T follicular helper cell (primary cell): ENCODE results near the gene CACNB3.
A peak's percentile ranks its signal among the peaks of the same experiment; 100 is the strongest.
"Not testable (repeated sequence)": the region's sequence is repeated elsewhere in the genome, so short reads cannot be mapped to it uniquely, and the experiment has no call there.

Source experiments
- DNase-seq: peaks from one replicate; pipeline ENCODE4 v3.0.0-alpha.2; 2020; ENCODE audit warnings: low read depth

The CACNB3 gene

GRCh38 chr12:48854932-48855331, 36.6 kb downstream of the CACNB3 start:
- DNase-seq = not testable (repeated sequence)

GRCh38 chr12:48856379-48856778, 38.1 kb downstream of the CACNB3 start:
- no peak for DNase-seq

GRCh38 chr12:48857278-48857994, 39.1 kb downstream of the CACNB3 start:
- no peak for DNase-seq

GRCh38 chr12:48858043-48858442, 39.7 kb downstream of the CACNB3 start:
- DNase-seq = no peak

GRCh38 chr12:48859607-48860006, 41.3 kb downstream of the CACNB3 start:
- DNase-seq = no peak

GRCh38 chr12:48860236-48860635, 41.9 kb downstream of the CACNB3 start:
- DNase-seq = not testable (repeated sequence)

- DNase-seq = no peak
Measured at GRCh38 chr12:48861111-48861510, 42.8 kb downstream of the CACNB3 start.

- no peak for DNase-seq
Measured at GRCh38 chr12:48862760-48863159, 44.5 kb downstream of the CACNB3 start.

GRCh38 chr12:48863291-48863690, 45.0 kb downstream of the CACNB3 start:
- no peak for DNase-seq

GRCh38 chr12:48865281-48866051, 47.2 kb downstream of the CACNB3 start, which contains the start of gene RND1:
Gene RND1, minus strand, starts transcription at chr12:48865870. Its CDS starts 103 bp downstream, at chr12:48865767.
- peak; percentile 81 for DNase-seq

- DNase-seq = no peak
Measured at GRCh38 chr12:48866052-48866711, 47.9 kb downstream of the CACNB3 start.

- no peak for DNase-seq
Measured at GRCh38 chr12:48868451-48868850, 50.2 kb downstream of the CACNB3 start.

GRCh38 chr12:48869191-48869590, 50.9 kb downstream of the CACNB3 start:
- DNase-seq = no peak

GRCh38 chr12:48873096-48873495, 54.8 kb downstream of the CACNB3 start:
- DNase-seq = no peak

GRCh38 chr12:48873534-48873933, 55.2 kb downstream of the CACNB3 start:
- DNase-seq = not testable (repeated sequence)

GRCh38 chr12:48875944-48876515, 57.7 kb downstream of the CACNB3 start:
- no peak for DNase-seq
